Stimulated activated CD4-positive, alpha-beta T cell treated with anti-CD3 and anti-CD28 coated beads, TNF-alpha, amount 100 ng/mL, for 24 hours (primary cell): ENCODE data around the gene QRFP.

Source experiments
- DNase-seq, 3 experiments: peaks; one replicate each; pipeline ENCODE4 v3.0.0-alpha.2; 2020; ENCODE audit warnings: low read depth in 3 of 3

QRFP gene

DNA sequence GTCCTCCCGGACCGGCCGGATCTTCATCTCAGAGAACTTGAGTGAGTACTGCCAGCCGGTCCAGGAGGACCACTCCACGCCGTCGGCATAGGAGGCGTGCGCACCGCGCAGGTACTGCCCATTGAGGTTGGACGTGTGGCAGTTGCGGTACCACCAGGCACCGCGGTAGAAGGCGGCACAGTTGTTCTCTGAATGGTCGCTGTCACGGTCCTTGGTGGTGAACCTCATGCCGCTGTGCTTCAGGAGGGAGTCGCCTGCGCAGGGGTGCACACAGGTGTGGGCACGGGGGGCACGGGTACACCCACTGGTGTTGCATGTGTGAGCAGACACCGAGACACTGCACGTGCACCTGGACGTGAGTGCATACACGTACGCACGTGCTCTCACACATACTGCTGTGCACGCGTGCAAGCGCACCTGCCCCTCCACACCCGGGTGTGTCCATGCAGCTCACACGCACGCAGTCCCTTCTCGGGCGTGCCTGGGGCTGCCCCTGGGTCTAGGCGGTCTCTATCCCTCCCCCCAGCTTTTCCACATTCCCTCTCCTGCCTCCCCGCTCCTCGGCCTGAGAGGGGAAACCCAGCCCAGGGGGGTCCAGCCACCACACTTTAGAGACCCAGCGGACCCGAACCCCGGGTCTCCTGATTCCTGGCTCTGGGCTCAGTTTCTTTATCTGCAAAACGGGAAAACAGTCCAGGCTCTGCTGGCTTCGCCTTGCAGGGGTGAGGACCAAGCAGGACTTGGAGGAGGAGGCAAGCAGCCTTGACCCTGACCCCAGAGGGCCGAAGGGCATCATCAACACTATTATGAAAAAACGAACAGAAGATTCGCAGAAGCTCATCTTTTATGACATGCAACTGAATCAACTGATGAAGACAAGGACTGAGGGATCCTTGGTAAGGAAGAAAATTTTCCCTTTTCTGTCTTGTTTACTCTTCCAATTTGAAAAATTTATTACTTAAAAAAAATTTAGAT is 7.7 kb upstream of the QRFP start:
- DNase-seq, result no peak

DNA sequence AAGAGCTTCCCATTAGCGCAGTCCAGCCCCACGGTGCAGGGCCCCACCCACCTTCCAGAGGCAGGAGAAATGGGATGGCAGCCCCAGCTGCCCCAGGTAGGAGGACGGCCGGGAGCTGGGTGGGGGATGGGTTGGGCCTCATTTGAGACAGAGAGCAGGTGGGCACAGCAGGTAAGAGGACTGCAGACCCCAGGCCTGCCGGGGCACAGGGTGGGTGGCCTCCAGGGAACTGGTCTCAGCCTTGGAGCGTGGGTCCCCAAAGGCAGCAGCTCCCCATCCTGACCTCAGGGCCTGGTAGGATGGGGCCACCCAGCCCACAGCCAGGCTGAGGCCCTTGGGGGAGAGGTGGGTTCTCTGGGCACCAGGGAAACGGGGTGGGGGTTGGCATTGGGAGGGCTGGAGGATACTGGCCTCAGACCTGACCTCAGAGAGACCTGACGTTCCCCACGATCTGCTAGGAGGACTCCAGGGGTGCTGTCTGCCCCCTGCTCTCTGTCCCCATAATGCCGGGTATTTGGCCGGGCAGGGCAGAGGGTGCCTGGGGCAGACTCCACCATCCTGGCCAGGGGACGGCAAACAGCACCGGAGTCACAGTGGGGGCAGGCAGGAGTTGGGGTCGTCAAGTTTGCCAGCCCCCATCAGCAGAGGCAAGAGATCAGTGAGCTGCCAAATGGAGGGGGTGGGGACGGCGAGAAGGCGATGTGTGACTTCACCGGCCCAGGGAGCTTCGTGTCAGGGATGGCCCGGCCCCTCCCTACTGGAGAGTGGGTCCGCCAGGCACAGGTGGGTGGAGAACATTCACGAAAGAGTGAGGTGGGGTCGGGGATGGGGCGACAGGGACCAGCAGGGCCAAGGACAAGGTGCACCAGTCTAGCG is 6.8 kb upstream of the QRFP start:
- DNase-seq, result no peak

DNA sequence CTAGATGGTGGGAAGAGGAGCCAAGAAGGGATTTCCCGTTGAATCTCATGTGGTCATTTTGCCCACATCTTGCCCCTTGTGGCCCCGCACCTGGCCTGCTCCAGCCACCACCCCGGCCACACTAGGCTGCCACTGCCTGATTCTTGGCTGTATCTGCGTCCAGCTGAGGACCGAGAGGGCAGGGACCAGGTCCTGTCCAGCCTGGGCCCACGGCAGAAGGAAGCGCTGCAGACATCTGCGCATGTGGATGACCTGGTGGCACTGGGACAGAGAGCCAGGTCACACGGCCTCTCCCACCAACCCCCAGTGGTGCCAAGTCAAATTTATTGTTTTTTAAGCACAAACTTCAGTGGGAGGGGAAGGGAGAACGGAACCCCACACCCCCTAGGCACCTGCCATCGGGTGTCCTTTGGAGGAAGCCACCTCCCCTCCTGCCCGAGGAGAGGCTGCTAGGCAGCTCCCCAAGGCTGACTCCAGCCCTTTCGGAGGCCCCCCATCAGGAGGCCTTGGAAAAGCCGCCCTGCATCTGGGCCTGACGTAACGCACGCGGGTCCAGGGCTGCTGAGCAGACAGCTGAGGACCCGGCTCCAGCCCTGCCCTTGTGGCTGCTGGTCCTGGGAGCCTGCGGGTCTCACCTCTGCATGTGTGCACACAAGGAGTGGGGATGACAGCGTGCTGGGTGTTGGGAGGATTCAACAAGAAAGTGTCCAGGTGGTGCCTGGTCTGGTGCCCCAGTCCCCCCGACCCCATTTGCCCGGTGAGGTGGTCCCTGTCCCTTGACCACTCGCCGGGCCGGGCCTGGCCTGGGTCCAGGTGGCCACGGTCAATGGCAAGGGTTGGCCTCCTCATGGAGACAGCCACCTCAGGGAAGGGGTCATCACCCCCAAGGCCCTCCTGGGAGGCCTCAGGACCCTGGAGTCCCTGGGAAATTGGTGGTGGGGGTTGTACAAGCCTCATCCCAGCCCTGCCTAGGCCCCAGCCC is 5.9 kb upstream of the QRFP start:
- no peak for DNase-seq

DNA sequence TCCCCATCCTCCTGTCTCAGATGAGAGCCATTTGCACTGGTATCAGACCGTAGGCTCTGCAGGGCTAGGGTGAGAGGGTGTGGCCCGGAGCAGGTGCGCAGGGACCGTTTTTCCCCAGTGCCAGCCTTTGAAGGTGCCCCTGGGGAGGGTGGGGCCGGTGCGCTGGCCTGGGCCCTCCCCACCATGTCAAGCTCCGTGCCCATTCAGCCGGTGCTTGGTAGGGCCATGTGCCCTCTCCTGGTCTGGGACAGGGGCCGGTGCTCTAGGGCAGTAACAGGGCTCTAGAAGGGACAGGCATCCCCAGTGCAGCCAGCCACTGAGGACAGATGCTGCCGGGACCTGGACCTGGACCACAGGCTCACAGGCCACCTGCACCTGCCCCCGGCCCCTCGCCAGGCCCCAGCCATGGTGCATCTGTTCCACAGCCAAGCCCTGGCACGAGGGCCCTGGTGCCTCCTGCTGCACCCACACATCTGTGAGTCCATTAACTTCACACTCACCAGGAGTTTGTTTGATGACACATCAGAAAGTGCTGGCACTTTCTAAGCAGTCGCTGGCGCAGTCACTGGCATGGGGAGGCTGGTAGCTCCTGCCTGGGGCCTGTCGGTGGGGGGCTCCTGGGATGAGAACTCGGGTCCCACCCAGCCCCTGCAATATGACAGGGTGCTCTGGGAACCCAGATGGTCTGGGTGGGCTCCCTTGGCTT is 5.0 kb upstream of the QRFP start:
- no peak for DNase-seq

DNA sequence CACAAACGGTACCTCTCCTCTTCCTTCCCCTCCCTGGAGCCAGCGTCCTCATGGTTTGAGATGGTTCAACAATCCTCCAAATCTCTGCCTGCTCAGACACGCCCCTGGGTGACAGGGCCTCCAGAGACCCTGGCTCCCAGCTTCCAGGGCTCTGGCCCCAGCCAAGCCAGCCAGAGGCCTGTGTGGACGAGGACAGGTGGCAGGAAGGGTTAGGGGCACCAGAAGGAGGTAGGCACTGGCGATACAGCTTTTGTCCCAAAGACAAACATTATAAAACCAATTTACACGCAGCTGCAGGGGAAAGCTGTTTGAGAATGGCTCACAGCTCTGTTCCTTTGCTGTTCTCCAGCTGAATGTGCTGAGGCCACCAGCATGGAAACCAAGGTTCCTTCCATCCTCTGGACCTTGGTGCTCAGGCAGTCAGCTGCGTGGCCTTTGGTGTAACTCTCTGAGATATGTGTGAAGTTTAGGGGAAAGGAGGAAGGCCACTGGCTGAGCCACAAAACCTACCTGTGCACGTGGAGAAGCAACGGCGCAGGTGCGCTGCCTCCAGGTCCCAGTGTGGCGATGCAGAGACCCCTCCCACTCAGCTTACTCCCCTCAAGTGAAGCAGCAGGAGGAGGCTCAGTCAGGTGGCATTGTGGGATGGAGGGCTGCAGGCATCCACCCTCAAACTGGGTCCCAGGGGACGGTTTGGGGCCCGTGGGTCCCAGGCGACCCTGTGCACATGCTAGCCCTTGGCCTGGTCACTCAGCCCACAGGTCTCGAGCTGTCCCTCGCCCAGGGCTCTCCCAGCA is 4.3 kb upstream of the QRFP start:
- no peak for DNase-seq

DNA sequence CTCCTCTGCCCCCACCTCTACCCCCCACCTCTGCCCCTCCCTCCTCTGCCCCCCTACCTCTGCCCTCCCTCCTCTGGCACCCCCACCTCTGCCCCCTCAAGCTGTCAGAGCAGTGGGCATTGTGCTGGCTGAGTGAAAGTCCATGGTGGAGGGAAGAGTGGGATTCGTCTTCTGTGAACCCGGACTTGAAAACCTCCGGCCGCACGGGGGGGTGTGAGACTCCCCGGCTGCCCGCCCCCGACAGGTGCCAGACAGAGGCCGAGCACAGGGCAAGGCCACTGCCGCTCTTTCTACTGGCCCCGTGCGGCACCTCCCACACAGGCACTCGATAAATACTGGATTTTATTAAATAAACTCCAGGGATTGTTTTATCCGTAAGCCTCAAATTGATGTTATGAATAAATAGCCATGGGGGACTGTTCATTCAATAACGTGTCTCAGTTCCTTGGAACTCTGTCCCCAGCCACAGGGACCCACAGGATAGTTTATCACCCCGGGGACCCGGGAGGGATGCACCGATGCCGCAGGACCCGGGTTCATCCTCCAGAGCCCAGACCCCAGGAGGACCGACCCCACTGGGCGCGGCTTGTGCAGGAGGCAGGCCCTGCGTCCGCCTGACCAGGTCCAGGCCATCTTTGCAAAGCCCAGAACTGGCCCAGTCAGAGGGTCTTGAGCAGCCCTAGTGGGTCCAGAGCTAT is 2.6 kb upstream of the QRFP start:
- no peak for DNase-seq

DNA sequence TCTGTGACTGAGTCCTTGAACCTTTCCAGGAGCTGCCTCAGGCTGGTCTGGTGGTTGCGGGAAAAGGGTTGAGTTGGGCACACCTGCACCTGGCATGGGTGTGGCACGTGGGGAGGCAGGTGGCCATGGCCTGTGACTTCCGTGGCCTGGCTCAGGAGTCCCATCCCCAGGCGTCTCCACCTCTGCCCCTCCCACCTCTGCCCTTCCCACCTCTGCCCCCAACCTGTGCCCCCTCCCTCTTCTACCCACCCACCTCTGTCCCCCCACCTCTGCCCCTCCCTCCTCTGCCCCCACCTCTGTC is 1.9 kb upstream of the QRFP start:
- DNase-seq, result no peak

DNA sequence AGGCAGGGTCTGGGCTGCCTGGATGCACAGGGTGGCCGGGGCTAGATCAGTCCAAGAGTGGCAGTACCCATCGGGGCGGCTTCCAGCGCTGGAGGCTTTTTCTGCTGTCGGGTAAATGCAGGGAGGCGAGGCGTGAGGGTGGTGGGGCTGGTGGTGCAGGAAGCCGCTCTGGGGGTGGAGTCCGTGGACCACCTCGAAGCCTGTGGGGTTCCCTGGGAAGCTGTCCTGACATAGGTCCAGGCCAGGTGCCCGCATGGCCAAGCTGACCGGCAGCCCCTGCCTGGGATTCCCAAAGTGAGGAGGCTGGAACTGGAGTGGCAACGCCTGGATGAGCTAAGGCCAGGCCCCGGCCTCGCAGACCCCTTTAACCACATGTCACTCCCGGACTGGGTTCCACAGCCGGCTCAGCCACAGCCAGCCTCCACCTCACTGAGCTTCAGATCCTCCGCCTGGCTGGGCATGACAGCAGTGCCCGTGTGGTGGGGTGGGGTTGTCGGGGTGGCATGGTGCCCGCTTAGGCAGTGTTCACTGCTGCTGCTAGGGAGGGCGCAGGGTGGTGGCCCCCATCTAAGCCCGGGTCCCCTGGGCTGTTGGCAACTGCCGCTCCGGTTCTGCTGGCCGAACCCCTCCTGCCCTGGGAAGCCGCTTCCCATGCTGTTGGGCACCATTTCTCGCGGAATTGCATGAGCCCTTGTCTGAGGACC is 1.4 kb upstream of the QRFP start:
- no peak for DNase-seq

DNA sequence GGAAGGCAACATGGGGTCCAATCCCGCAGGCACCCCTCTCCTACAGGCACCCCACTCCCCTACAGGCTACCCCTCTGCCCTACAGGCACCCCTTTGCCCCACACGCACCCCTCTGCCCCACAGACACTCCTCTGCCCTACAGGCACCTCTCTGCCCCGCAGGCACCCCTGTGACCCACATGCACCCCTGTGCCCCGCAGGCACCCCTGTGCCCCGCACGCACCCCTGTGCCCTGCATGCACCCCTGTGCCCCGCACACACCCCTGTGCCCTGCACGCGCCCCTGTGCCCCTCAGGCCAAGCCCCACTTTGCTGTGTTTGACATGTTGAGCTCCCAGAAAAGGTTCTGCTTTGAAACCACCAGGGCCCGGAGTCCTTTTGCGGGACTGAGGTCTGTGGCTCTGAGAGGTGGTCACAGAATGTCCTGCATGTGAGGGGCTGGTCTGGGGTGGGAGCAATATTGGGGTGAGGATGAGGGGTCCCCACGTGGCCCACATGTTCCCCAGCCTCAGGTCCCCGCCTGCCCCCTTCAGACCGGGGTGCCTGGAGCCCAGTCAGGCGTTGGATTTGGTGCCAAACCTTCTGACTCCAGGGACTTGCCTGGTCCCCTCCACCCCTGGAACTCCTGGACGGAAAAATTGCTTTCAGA is 616 bp upstream of the QRFP start:
- no peak for DNase-seq

DNA sequence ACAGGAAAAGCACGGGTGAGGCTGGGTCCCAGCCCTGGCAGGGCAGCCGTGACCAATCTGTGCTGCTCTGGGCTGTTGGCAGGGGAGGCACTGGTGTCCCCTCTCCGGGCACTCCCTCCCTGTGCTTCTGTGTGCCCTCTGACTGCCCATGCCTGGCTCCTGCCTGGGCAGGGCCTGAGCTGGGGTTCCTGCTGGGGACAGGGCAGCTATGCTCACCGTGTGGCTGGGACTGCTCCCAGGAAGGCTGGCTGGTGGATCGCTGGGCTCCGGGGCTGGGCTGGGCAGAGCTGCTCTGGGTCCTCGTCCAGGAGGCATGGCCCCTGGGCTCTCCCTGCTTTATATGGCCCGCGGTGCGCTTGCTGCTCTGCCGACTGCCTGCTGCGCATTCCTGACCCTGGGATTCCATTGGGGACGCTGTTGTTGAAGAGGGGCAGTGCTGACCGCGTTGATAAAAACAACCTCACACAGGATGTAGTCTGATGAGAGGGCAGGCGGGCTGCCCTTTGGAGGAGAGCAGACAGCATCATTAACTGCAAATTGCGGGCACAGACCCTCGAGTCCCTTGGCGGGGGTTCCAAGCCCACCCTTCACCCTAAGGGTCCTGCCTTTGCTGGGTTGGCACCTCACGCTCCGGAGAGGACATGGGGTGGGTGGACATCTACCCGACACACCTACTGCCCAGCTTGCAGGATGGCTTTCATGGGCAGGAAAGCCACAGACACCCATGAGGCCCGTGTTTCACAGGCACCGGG is 955 bp downstream of the QRFP start:
- no peak for DNase-seq

DNA sequence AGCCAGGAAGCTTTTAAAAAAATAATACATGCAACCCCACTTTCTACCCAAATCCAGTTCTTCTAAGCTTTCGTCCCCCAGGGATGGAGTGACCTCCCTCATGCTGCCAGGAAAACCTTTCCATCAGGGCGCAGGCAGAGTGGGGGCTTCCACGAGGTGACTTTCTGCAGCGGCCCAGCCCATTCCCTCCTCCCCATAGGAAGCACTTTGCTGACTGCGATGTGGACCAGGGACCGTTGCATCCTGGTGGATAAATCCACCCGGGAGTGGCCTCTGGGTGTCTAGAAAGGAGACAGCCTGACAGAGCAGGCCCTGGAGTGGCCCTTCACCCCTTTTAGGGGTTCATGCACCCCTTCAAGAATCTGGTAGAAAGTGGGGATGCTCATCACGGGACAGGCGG is 1.6 kb downstream of the QRFP start:
- no peak for DNase-seq

DNA sequence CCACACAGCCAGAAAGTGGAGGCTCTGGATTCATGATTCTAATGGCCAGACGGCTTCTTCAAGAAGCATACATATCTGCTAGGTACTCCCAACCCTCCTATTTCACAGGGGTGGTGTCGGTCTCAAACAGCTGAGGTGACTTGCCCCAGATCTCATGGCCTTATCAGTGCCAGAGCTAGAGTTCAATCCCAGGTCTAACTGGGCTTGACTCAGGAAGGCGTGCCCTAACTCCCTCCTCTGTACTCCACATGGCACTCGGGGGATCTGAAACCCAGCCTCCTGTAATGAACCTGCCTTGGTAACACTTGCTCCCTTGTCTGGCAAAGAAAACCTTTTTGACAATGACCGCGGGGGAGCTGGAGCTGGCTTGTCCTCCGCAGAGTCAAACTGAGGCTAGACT is 2.1 kb downstream of the QRFP start:
- no peak for DNase-seq

DNA sequence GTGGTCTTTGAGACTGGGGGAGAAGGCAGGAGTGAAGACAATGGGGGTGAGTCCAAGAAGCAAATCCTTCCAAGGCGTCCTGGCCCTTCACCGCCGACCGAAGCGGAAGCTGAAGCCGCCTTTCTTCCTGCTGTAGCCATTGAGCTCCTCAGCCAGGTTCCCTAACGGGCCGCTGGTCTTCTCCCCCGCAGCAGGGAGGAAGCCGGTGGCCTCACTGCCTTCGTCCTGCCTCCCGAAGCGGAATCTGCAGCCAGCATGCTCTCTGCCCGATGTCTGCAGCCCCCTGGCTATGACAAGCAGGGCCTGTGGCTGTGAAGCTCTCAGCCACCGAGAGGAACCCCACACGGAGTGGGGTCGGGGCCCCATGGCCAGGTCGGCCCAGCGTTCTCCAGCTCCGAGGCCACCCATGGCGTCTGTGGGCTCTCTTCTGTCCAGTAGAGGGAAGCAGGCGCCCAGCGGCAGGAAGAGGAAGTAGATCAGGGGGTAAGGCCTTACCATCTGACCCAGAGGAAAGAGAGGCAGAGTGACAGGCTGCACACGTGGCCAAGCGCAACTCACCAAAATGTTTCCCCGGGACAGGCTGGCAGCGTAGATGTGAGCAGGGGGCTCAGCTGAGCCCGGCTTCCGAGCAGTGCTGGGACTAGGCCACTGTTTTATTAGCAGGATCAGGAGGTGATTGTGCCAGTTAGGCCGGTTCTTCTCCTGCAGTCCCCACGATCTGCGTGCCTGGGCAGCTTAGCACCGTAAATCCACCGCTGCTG is 3.1 kb downstream of the QRFP start:
- DNase-seq, result no peak

DNA sequence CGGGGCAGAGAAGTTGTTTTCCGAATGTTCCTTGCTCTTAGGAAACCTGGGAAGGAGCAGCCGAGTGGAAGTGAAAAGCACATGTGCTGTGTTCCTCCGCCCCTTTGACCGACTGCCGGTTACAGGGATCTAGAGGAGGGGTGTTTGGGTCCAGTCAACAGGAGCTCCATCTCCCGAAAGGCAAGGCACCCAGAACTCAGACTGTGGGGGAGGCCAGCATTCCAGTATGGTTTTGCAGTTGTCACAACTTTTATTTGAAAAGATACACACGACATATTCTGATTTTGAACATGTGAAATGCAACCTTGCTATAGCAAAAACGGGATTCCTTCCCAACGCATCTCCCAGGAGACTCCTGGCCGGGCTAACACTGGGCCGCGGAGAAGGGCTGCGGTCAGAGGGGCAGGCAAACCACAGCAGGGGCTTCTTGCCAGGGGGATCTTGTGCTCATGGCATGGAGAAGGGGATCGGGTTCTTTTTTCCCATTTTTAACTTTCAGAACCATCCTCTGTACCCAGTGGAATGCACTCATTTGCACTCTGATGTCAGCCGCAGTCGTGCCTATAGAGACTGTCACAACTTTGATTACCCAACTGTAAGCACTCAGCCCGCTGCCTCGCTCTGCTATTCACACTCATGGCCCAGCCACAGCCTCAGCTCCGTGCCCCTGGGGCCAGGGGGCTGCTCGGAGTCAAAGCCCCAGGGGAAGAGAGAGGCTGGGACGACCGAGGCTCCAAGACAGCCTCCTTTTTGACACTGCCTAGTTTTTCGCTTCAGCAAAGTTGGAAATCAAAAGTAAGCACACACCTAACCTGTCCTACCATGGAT is 3.9 kb downstream of the QRFP start:
- no peak for DNase-seq

DNA sequence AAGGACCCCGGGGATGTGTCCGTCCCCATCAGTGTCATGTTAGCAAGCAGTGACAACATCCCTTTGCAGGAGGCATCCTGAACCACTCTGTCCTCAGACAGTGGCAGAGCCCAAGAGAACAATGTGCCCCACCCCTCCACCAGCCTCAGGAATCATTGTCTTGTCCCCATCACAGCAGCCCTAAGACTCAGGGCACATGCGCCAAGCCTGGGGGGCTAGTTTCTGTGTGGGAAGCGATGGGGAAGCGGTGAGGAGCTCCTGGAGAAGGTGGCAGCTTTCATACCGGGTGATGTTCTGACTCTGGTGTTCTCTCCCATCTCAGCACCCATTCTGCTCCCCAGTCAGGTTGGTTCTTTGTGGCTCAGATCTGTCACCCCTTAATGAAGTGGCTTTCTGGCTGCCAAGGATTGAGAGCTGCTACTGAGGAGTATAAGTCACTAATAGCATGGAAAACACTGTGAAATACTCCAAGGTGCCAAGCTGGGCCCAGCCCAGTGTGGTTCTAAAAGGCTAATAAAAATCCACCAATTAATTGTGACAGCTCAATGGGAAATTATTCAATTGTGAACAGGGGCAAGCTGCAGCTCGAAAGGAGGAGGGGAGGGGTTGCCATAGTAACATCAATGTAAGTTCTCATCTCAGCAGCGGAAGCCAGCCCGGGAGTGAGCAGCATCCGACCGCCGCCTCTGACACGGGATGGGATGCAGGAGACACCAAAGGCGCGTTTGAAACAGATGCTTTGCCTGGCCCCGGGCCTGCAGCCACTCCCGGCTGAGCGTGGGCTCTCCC is 4.7 kb downstream of the QRFP start:
- DNase-seq, result no peak
